NCI-H460 (cell line): ENCODE measurements around the gene CASK. TPM values are rescaled to one million over a fixed set of nuclear protein-coding genes. Genes with fewer than 3 reads are reported as not detected.

Experiments
- DNase-seq: peaks from one replicate; pipeline ENCODE4 v3.0.0-alpha.2; 2016; ENCODE audit warnings: low read depth; ENCODE audit errors: extremely low read depth
- total RNA-seq: library from RNA; depleted of rRNA; stranded (reverse); fragments of >200 nt; shearing (Covaris generic); gene quantifications from 2 replicates; pipeline ENCODE4 v1.2.3, GENCODE V29; 2014

Gene CASK
- total RNA-seq, 1 experiment from 2014 or later = 27.7 TPM

- DNase-seq = no peak
Measured at GRCh38 chrX:41912923-41913322, 10.4 kb downstream of the CASK start.

GRCh38 chrX:41909068-41909467 lies 14.3 kb downstream of the CASK start:
- DNase-seq = no peak

GRCh38 chrX:41906515-41907187 lies 16.7 kb downstream of the CASK start:
- DNase-seq = no peak

GRCh38 chrX:41903544-41903943 lies 19.8 kb downstream of the CASK start:
- no peak for DNase-seq

GRCh38 chrX:41900321-41900720 lies 23.0 kb downstream of the CASK start:
- DNase-seq = no peak

GRCh38 chrX:41895826-41896225 lies 27.5 kb downstream of the CASK start:
- no peak for DNase-seq

GRCh38 chrX:41890026-41890423 lies 33.3 kb downstream of the CASK start:
- no peak for DNase-seq

GRCh38 chrX:41889317-41890025 lies 33.9 kb downstream of the CASK start:
- peak; percentile 57 for DNase-seq

- DNase-seq = no peak
Measured at GRCh38 chrX:41887691-41888090, 35.7 kb downstream of the CASK start.

- no peak for DNase-seq
Measured at GRCh38 chrX:41885724-41886123, 37.6 kb downstream of the CASK start.

- DNase-seq = no peak
Measured at GRCh38 chrX:41881166-41881565, 42.2 kb downstream of the CASK start.

- DNase-seq = no peak
Measured at GRCh38 chrX:41877167-41877566, 46.2 kb downstream of the CASK start.

GRCh38 chrX:41875142-41875541 lies 48.2 kb downstream of the CASK start:
- DNase-seq = no peak

GRCh38 chrX:41870719-41871151 lies 52.6 kb downstream of the CASK start:
- DNase-seq = no peak

GRCh38 chrX:41868392-41868977 lies 54.9 kb downstream of the CASK start:
- no peak for DNase-seq

GRCh38 chrX:41863343-41864203 lies 59.8 kb downstream of the CASK start:
- no peak for DNase-seq

- DNase-seq = no peak
Measured at GRCh38 chrX:41862562-41863184, 60.7 kb downstream of the CASK start.

GRCh38 chrX:41858161-41858775 lies 65.1 kb downstream of the CASK start:
- no peak for DNase-seq

GRCh38 chrX:41857670-41858069 lies 65.7 kb downstream of the CASK start:
- no peak for DNase-seq

GRCh38 chrX:41846714-41847113 lies 76.6 kb downstream of the CASK start:
- no peak for DNase-seq
